ENCODE data around the gene C1orf74. TPM values are rescaled to one million over a fixed set of nuclear protein-coding genes. Genes with fewer than 3 reads are reported as not detected.
"Not testable (repeated sequence)": the region's sequence is repeated elsewhere in the genome, so short reads cannot be mapped to it uniquely, and the experiment has no call there.

Gene C1orf74
- total RNA-seq, 2 experiments from 2014 or later: 0.63 to 0.67 TPM

DNA sequence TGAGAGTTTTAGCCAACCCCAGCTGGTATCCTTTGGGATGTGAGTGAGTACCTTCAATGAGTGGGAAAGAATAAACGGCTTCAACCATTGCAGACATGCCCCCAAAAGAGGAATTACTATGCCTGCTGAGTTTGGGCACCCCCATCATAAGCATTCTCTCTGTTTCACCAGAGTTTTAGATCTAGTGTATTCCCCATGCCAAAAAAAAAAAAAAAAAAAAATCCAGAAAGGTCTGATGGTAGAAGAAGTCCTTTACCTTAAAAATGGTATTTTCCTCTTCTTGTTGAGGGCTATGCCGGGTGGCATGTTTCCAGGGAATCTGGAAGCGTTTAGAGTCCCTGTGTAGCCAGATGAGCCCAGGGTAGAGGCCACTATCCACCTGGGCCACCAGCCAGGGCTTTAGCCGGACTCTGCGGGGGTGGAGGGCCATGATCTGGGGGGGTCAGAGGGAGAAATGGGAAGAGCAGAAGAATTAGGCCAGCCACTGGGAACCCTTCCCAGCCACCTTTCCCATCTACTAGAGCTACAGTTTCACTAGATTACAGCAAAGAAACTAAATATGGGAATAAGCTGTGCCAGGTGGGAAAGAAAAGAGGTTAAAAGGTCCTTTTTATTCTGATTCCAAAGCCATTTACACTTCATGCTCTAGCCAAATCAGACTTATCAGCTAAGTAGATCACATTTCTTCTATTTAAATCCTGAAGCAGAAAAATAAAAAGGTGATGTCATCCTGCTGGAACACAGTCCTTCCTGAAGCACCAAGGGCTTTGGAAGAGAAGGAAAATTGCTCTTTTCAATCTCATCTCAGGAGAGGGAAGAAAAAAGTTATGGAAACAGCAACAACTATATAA lies 16.9 kb upstream of the C1orf74 start:
- ATAC-seq (ENCODE audit: poor library complexity) (no peak), DNase-seq (no peak)
- Histone ChIP-seq H3K9me3 (ENCODE audit: control insufficient read depth in 1 of 2, insufficient read depth in 1 of 2, low read length in 2 of 2) (peaks cover 0 to 4% of the 10 kb centered on the region in 2 experiments), H3K4me1 (ENCODE audit: insufficient read depth, low read length) (peaks cover 8% of the 10 kb centered on the region), H3K27me3 (ENCODE audit: control insufficient read depth in 1 of 2, insufficient read depth in 2 of 2, low read length in 2 of 2) (peaks cover 4% of the 10 kb centered on the region in 2 experiments), H3K36me3 (ENCODE audit: insufficient read depth, low read length) (no peaks in the 10 kb centered on the region), H3K4me3 (ENCODE audit: low read length) (no peak overlapping the region), H3K27ac (ENCODE audit: low read depth in 1 of 2, low read length in 2 of 2) (no peak overlapping the region)
- Mint-ChIP-seq H3K9me3 (no peaks in the 10 kb centered on the region), H3K27ac (no peak overlapping the region), H3K4me3 (no peak overlapping the region), H3K27me3 (peaks cover 28% of the 10 kb centered on the region), H3K4me1 (ENCODE audit: low read depth) (peaks cover 6% of the 10 kb centered on the region), H3K36me3 (ENCODE audit: low read depth) (no peaks in the 10 kb centered on the region)
- TF ChIP-seq, protein P1, sequence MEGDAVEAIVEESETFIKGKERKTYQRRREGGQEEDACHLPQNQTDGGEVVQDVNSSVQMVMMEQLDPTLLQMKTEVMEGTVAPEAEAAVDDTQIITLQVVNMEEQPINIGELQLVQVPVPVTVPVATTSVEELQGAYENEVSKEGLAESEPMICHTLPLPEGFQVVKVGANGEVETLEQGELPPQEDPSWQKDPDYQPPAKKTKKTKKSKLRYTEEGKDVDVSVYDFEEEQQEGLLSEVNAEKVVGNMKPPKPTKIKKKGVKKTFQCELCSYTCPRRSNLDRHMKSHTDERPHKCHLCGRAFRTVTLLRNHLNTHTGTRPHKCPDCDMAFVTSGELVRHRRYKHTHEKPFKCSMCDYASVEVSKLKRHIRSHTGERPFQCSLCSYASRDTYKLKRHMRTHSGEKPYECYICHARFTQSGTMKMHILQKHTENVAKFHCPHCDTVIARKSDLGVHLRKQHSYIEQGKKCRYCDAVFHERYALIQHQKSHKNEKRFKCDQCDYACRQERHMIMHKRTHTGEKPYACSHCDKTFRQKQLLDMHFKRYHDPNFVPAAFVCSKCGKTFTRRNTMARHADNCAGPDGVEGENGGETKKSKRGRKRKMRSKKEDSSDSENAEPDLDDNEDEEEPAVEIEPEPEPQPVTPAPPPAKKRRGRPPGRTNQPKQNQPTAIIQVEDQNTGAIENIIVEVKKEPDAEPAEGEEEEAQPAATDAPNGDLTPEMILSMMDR (IDR thresholded peaks at IDR 0.05): no peak
- intact Hi-C loops (cut with DNase I, micrococcal nuclease): no loop called here
- CTCF ChIA-PET: interaction anchor here (1.2 kb wide), 1 partner anchor 27 kb away, joined by 3 read pairs; the partner anchor contains the start of gene UTP25
- POLR2A ChIA-PET: no interaction called here

DNA sequence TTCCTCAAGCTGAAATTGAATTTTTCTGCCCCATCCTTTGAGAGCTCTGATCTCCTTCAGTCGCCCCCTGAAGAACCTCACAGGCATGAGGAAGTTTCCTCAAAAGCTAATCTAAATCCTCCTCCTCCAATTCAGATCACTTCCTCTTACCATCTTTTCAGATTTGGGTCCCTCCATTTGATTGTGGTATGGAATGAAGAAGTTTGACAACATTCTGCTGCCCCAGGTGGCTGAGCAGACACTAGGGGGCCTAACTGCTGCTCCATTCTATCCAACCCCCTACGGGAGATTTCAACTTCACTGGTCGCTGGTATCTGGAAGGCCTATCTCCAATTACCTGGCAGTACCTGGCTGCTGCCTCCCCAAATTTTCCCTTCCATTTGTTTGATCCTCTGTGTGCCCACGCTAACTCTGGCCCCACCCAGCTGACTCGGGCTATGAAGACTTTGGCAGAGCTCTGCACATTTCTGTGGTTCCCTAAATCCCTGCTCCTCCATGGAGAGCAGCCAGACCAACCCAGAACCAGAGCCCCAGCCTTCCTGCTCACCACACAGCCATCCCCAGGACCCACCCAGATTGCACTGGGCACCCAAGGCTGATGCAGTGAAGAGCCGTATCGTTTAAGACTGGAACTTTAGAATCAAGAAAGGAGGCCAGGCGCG lies 13.8 kb upstream of the C1orf74 start:
- TF ChIP-seq, protein P1 (IDR thresholded peaks at IDR 0.05): no peak
- no peak for ATAC-seq (ENCODE audit: poor library complexity)
- intact Hi-C loops (cut with DNase I, micrococcal nuclease): no loop called here
- Mint-ChIP-seq H3K4me3 (no peak overlapping the region), H3K27ac (no peak overlapping the region), H3K4me1 (ENCODE audit: low read depth) (no peaks in the 10 kb centered on the region), H3K27me3 (peaks cover 35% of the 10 kb centered on the region), H3K9me3 (no peaks in the 10 kb centered on the region), H3K36me3 (ENCODE audit: low read depth) (no peaks in the 10 kb centered on the region)
- Histone ChIP-seq H3K9me3 (ENCODE audit: control insufficient read depth in 1 of 2, insufficient read depth in 1 of 2, low read length in 2 of 2) (no peaks in the 10 kb centered on the region), H3K4me3 (ENCODE audit: low read length) (no peak overlapping the region), H3K27ac (ENCODE audit: low read depth in 1 of 2, low read length in 2 of 2) (no peak overlapping the region), H3K36me3 (ENCODE audit: insufficient read depth, low read length) (no peaks in the 10 kb centered on the region), H3K4me1 (ENCODE audit: insufficient read depth, low read length) (no peaks in the 10 kb centered on the region), H3K27me3 (ENCODE audit: control insufficient read depth in 1 of 2, insufficient read depth in 2 of 2, low read length in 2 of 2) (peaks cover 0 to 7% of the 10 kb centered on the region in 2 experiments)
- DNase-seq: no peak
- POLR2A ChIA-PET: no interaction called here
- CTCF ChIA-PET: no interaction called here

DNA sequence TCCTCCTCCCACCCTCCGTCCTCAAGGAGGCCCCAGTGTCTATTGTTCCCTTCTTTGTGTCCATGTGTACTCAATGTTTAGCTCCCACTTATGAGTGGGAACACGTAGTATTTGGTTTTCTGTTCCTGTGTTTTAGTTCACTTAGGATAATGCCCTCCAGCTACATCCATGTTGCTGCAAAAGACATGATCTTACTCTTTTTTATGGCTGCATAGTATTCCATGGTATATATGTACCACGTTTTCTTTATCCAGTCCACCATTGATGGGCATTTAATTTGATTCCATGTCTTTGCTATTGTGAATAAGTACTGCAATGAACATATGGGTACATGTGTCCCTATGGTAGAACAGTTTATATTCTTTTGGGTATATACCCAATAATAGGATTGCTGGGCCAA lies 9.4 kb upstream of the C1orf74 start:
- H3K9me3 ChIP-seq (ENCODE audit: control insufficient read depth in 1 of 2, insufficient read depth in 1 of 2, low read length in 2 of 2); H3K4me3 ChIP-seq (ENCODE audit: low read length); H3K4me3 Mint-ChIP-seq; H3K27ac ChIP-seq (ENCODE audit: low read depth in 1 of 2, low read length in 2 of 2); H3K9me3 Mint-ChIP-seq; H3K4me1 ChIP-seq (ENCODE audit: insufficient read depth, low read length); H3K36me3 Mint-ChIP-seq (ENCODE audit: low read depth); H3K36me3 ChIP-seq (ENCODE audit: insufficient read depth, low read length); intact Hi-C loops (cut with DNase I, micrococcal nuclease); H3K27ac Mint-ChIP-seq; ATAC-seq (ENCODE audit: poor library complexity); H3K4me1 Mint-ChIP-seq (ENCODE audit: low read depth); CTCF ChIA-PET; DNase-seq; H3K27me3 ChIP-seq (ENCODE audit: control insufficient read depth in 1 of 2, insufficient read depth in 2 of 2, low read length in 2 of 2): not testable (repeated sequence)
- peaks cover 69% of the 10 kb centered on the region for H3K27me3 Mint-ChIP-seq
- POLR2A ChIA-PET: interaction anchor here (1.2 to 1.6 kb wide), 2 partner anchors 9 to 24 kb away, joined by 3 read pairs; partner anchors contain the start of gene C1orf74

All from CD4-positive, alpha-beta T cell (primary cell).